WERI-Rb-1 (cell line): ENCODE data around the gene EHD1.

Experiments
- DNase-seq: peaks from one replicate; pipeline ENCODE4 v3.0.0-alpha.2; 2020
- H3K27ac ChIP-seq: fragments of 250-450 bp; sonication (Bioruptor Pico); 2 replicates; pipeline ENCODE4 v1.5.1; 2020; ENCODE audit warnings: mild to moderate bottlenecking, moderate library complexity
- H3K27me3 ChIP-seq: fragments of 250-450 bp; sonication (Bioruptor Pico); 2 replicates; pipeline ENCODE4 v1.5.1; 2021; ENCODE audit warnings: mild to moderate bottlenecking, low read depth, moderate library complexity; ENCODE audit not compliant: insufficient read depth, severe bottlenecking
- H3K36me3 ChIP-seq: fragments of 250-450 bp; sonication (Bioruptor Pico); 2 replicates; pipeline ENCODE4 v1.5.1; 2020; ENCODE audit warnings: mild to moderate bottlenecking, moderate library complexity
- H3K4me3 ChIP-seq: 2 replicates; pipeline ENCODE4 v1.5.1; 2011; ENCODE audit warnings: low read depth, mild to moderate bottlenecking, control low read depth, low read length
- H3K9me3 ChIP-seq: fragments of 250-450 bp; sonication (Bioruptor Pico); 2 replicates; pipeline ENCODE4 v1.5.1; 2021; ENCODE audit warnings: mild to moderate bottlenecking, moderate library complexity; ENCODE audit not compliant: severe bottlenecking
- TF ChIP-seq, protein P1 (sequence below): IDR thresholded peaks from 2 replicates; pipeline ENCODE4 v1.5.1; 2011; ENCODE audit warnings: low read depth, mild to moderate bottlenecking, control low read depth, inconsistent platforms, low read length

The EHD1 gene

DNA sequence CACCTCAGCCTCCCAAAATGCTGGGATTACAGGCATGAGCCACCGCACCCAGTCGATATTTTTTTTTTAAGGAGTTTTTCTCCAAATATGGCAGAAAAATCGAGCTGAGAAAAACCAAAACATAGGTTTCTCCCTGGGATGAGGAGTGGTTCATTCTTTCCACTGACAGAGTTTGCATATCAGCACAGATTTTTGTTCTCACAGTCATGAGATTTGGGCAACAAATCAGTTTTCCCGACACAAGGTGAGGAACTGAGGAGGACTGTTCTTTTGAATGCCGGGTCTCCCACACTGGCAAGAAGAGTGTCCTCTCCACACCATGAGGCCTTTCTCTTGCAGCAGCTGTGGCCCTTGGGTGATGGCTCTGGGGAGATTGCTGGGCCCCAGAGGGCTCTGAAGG lies 3.8 kb upstream of the EHD1 start:
- Histone ChIP-seq H3K27ac (no peak overlapping the region), H3K9me3 (no peaks in the 10 kb centered on the region), H3K36me3 (no peaks in the 10 kb centered on the region), H3K4me3 (no peak overlapping the region), H3K27me3 (no peaks in the 10 kb centered on the region)
- no peak for DNase-seq
- TF ChIP-seq, protein P1, sequence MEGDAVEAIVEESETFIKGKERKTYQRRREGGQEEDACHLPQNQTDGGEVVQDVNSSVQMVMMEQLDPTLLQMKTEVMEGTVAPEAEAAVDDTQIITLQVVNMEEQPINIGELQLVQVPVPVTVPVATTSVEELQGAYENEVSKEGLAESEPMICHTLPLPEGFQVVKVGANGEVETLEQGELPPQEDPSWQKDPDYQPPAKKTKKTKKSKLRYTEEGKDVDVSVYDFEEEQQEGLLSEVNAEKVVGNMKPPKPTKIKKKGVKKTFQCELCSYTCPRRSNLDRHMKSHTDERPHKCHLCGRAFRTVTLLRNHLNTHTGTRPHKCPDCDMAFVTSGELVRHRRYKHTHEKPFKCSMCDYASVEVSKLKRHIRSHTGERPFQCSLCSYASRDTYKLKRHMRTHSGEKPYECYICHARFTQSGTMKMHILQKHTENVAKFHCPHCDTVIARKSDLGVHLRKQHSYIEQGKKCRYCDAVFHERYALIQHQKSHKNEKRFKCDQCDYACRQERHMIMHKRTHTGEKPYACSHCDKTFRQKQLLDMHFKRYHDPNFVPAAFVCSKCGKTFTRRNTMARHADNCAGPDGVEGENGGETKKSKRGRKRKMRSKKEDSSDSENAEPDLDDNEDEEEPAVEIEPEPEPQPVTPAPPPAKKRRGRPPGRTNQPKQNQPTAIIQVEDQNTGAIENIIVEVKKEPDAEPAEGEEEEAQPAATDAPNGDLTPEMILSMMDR = no peak

DNA sequence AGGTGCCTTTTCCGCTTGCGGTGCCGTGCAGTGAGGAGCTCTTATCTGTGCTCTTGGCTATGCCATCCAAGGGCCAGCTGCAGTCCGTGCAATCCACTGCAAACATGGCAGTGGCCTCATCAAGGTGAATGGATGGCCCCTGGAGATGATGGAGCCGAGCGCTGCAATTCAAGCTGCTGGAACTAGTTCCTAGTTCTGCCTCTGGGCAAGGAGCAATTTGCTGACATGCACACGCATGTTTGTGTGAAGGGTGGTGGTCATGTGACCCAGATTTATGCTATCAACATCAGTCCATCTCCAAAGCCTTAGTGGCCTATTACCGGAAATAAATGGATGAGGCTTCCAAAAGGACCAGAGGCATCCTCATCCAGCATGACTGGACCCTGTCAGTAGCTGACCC lies 3.1 kb upstream of the EHD1 start:
- H3K36me3 ChIP-seq = no peaks in the 10 kb centered on the region
- H3K27ac ChIP-seq = no peak overlapping the region
- H3K4me3 ChIP-seq = no peak overlapping the region
- no peak for DNase-seq
- H3K27me3 ChIP-seq = no peaks in the 10 kb centered on the region
- no peaks in the 10 kb centered on the region for H3K9me3 ChIP-seq
- TF ChIP-seq, protein P1 = no peak

DNA sequence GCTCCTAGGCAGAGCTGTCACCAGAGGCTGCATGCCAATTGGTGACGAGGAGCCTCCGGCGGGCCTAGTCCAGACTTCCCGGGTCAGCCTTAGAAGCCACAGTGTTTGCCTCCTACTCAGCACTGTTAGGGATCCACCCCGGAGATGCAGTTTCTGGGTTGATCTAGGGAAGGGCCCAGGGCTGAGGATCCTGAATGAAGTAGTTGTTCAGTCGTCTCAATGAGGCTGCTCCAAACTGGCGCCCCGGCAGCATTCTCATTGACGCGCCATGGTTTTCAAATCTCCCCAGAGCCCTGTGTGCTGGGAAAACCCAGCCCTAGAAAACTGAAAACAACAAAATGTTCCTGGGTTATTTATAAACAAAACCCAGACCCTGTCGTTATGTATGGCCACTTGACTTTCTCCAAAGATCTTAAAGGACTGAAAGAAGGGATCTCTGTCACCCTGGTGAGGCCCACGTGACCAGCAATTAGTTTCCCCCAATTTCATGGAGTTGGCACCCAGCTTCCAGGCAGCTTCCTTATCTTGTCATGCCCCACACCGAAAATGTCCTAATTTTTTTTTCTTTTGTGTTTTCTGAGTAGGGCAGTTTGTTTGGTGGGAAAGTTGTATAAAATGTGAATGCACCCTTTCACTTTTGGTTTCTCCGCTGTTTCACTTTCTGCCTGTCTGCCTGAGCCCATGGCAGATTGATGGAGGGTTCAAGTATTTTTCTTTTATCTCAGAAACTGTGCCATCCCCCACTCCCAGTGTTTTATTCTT lies 2.0 kb upstream of the EHD1 start:
- Histone ChIP-seq H3K27me3 (no peaks in the 10 kb centered on the region), H3K9me3 (no peaks in the 10 kb centered on the region), H3K27ac (no peak overlapping the region), H3K4me3 (no peak overlapping the region), H3K36me3 (no peaks in the 10 kb centered on the region)
- TF ChIP-seq, protein P1 = no peak
- no peak for DNase-seq

DNA sequence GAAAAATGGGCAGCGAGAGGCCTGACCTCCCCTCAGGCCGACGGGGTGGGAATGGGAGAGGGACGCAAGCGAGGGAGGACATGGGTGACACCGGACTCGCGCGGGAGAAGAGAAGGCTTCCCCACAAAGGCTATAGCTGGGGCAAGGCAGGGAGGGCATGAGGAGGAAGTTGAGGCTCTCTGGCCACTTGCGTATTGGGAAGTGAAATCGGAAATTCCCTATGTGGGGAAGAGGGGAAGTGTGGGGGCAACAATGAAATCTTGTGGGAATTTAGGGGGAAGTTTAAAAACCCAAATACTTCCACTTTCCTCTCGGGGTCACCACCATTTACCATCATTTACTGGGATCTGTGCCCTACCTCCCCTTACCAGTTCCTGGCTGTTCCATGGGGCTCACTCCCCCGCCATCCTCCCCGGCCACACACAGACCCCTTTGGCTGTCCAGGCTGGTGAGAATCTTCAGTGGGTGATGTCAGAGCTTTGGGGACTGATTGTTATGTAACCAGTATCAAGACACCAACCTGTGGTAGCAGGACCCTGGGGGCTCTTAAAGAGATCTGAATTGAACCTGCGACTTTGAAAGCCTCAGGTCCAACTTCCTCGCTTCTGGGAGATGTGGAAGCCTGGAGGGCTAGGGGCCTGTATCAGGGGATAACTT lies 951 bp upstream of the EHD1 start:
- TF ChIP-seq, protein P1 = no peak
- peak overlapping the region; percentile 64 for H3K4me3 ChIP-seq
- no peaks in the 10 kb centered on the region for H3K27me3 ChIP-seq
- H3K36me3 ChIP-seq = peaks cover under 1% of the 10 kb centered on the region; the same call in 1 of the 2 replicates
- no peaks in the 10 kb centered on the region for H3K9me3 ChIP-seq
- H3K27ac ChIP-seq = peak overlapping the region; percentile 74
- no peak for DNase-seq

DNA sequence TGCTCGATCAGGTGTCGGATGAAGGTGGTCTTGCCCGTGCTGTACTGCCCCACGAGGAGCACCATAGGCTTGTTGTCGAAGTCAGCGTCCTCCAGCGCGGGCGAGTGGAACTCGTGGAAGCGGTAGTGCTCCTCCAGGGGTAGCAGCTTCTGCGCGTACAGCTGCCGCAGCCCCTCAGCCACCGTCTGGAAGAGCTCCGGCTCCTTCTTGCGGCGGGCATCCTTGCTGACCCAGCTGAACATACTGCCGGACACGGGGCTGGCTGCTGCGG lies 263 bp downstream of the EHD1 start:
- Histone ChIP-seq H3K27me3 (no peaks in the 10 kb centered on the region), H3K9me3 (no peaks in the 10 kb centered on the region), H3K36me3 (peaks cover 3% of the 10 kb centered on the region), H3K4me3 (peak overlapping the region; percentile 66), H3K27ac (peak overlapping the region; percentile 32)
- DNase-seq = no peak
- TF ChIP-seq, protein P1 = no peak
